ENCODE measurements around the gene PDE4D. TPM values are rescaled to one million over a fixed set of nuclear protein-coding genes. Genes with fewer than 3 reads are reported as not detected.
"Not testable (repeated sequence)": the region's sequence is repeated elsewhere in the genome, so short reads cannot be mapped to it uniquely, and the experiment has no call there.

The PDE4D gene
- polyA plus RNA-seq, 3 donors, result 20.8 to 22.7 (median 21.8) TPM

- no peak for DNase-seq (ENCODE audit: low read depth in 3 of 3, low spot score in 2 of 3)
Measured at GRCh38 chr5:58970766-58971165, 922.8 kb downstream of the PDE4D start.

GRCh38 chr5:58969795-58970194 is 923.7 kb downstream of the PDE4D start:
- DNase-seq (ENCODE audit: low read depth in 3 of 3, low spot score in 2 of 3), result no peak

GRCh38 chr5:58969253-58969652 is 924.3 kb downstream of the PDE4D start:
- no peak for DNase-seq (ENCODE audit: low read depth in 3 of 3, low spot score in 2 of 3)

DNA sequence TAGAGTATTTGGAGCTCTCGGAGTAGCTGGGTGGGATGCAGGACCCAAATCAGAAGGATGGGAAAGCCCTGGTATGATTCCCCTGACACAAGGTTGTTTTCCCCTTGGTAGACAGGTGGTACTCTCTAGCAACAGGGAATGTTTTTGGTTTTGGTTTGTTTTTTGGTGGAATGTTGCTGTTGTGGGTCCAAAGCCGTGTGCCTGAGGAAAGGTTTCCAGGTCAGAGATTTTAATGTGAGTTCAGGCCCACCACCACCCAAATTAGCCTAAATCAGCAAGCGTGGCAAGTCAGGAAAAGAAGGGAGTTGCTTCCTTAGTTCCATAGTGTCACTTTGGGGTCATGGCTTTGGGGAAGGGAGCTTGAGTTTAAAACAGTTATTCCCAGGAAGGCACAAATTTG is 925.2 kb downstream of the PDE4D start:
- no peak for DNase-seq (ENCODE audit: low read depth in 3 of 3, low spot score in 2 of 3)

DNA sequence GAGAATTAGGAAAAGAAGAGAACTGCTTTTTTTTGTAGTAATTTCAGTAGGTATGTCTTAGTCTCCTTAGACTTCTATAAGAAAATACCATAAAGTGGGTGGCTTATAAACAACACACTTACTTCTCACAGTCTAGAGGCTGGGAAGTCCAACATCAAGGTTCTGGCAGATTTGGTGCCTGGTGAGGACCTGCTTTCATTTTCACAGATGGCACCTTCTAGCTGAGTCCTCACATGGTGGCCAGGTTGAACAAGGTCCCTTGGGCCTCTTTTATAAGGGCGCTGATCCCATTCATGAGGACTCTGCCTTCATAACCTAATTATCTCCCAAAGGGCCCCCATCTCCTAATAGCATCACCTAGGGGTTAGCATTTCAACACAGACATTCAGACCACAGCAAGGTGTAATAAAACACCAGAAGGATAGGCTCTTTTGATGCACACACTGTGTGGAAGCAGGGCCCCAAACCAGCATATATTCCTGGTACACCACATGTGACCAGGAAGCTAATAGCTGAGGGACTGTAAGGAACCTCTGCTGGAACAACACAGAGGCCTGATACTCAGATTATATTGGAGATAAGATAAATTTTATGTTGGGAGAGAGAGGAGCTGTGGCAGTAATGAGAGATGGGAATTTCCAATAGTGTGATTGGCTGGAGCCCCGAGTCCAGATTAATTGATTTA is 925.8 kb downstream of the PDE4D start:
- no peak for DNase-seq (ENCODE audit: low read depth in 3 of 3, low spot score in 2 of 3)

- DNase-seq (ENCODE audit: low read depth in 3 of 3, low spot score in 2 of 3), result no peak
Measured at GRCh38 chr5:58965677-58966414, 927.7 kb downstream of the PDE4D start.

DNA sequence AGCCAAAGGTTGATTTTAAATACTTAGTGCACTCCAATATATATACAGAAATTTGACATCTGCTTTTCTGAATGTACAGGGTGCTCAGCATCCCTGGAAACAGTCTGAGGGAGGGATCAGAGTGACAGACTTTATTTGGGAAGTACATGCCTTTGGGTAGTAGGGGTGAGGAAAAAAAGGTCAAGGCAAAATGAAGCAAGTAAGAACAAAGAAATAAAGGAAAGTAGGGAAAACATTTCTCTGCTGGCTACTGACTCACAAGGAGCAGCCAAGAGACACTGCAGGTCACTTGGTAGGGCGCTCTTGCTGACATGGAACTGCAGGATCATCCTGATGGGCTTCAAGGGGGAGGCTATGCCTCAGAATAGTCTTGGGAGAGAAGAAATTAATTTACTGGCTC is 929.7 kb downstream of the PDE4D start:
- no peak for DNase-seq (ENCODE audit: low read depth in 3 of 3, low spot score in 2 of 3)

DNA sequence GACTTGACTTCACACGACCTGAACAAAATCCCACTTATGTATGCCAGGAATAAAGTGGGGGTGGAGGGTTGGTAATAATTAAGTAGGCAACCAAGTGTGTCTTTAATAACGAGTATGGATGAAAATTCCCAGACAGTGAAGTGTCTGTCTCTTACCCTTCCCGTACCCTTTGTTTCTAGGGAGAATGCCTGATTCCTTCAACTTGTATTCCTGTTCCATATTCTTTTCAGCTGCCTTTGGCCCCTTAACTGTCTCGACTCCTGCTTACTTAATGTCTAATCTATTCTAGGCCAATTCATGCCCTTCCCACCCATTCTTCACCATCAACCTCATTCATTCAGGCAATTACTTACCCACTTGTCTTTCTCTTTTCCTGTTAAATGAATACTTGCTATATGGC is 930.2 kb downstream of the PDE4D start:
- no peak for DNase-seq (ENCODE audit: low read depth in 3 of 3, low spot score in 2 of 3)

- DNase-seq (ENCODE audit: low read depth in 3 of 3, low spot score in 2 of 3), result no peak
Measured at GRCh38 chr5:58961631-58962280, 931.8 kb downstream of the PDE4D start.

DNA sequence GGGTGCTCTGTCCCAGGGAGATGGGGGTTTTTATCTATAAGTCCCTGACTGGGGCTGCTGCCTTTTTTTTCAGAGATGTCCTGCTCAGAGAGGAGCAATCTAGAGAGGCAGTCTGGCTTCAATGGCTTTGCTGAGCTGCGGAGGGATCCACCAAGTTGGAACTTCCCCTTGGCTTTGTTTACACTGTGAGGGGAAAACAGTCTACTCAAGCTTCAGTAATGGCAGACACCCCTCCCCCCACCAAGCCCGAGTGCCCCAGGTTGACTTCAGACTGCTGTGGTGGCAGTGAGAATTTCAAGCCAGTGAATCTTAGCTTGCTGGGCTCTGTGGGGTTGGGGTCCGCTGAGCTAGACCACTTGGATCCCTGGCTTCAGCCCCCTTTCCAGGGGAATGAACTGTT is 934.8 kb downstream of the PDE4D start:
- no peak for DNase-seq (ENCODE audit: low read depth in 3 of 3, low spot score in 2 of 3)

DNA sequence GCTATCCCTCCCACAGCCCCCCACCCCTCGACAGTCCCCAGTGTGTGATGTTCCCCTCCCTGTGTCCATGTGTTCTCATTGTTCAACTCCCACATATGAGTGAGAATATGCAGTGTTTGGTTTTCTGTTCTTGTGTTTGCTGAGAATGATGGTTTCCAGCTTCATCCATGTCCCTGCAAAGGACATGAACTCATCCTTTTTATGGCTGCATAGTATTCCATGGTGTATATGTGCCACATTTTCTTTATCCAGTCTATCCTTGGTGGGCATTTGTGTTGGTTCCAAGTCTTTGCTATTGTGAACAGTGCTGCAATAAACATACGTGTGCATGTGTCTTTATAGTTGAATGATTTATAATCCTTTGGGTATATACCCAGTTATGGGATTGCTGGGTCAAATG is 940.3 kb downstream of the PDE4D start:
- DNase-seq (ENCODE audit: low read depth in 3 of 3, low spot score in 2 of 3), result not testable (repeated sequence)

GRCh38 chr5:58950224-58950623 is 943.3 kb downstream of the PDE4D start:
- DNase-seq (ENCODE audit: low read depth in 3 of 3, low spot score in 2 of 3), result no peak

GRCh38 chr5:58946230-58946629 is 947.3 kb downstream of the PDE4D start:
- DNase-seq (ENCODE audit: low read depth in 3 of 3, low spot score in 2 of 3), result no peak

- DNase-seq (ENCODE audit: low read depth in 3 of 3, low spot score in 2 of 3), result no peak
Measured at GRCh38 chr5:58944221-58944620, 949.3 kb downstream of the PDE4D start.

- DNase-seq (ENCODE audit: low read depth in 3 of 3, low spot score in 2 of 3), result no peak
Measured at GRCh38 chr5:58940446-58940845, 953.1 kb downstream of the PDE4D start.

GRCh38 chr5:58939664-58940063 is 953.9 kb downstream of the PDE4D start:
- DNase-seq (ENCODE audit: low read depth in 3 of 3, low spot score in 2 of 3), result no peak

- no peak for DNase-seq (ENCODE audit: low read depth in 3 of 3, low spot score in 2 of 3)
Measured at GRCh38 chr5:58938563-58939424, 954.7 kb downstream of the PDE4D start.

GRCh38 chr5:58937031-58937681 is 956.4 kb downstream of the PDE4D start:
- DNase-seq (ENCODE audit: low read depth in 3 of 3, low spot score in 2 of 3), result no peak

GRCh38 chr5:58934629-58935097 is 958.9 kb downstream of the PDE4D start:
- no peak for DNase-seq (ENCODE audit: low read depth in 3 of 3, low spot score in 2 of 3)

DNA sequence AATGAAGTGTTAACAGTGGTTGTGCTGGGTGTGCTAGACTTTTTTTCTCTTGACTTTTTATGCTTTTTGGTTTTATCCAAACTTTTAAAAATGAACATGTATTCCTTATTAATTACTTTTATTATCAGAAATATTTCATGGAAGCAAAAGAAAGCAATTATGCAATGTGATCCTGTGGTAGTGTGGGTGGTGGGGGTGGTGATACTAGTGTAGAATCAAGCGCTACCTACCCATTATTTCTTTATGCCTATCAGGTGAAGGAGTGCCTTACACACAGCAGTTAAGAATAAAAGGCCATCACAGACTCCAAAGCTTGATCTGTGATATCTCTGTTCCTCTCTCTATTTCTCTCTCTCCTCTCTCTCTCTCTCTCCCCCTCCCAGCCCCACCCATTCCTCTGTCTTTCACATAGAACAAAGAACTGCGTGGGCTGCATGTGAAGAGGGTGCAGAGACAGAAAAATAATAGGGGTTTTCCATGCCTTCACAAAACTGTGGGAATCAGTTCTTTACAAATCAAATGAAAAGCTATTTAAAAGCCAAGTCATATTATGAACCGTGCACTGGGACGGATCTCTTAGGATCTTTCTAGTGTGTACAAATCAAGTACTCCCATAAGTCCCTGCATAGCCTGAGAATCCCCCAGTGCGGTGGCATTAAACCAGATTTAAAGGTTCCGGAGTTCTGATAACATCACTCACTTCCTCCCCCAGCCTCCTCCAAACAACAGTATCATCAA is 959.5 kb downstream of the PDE4D start:
- DNase-seq (ENCODE audit: low read depth in 3 of 3, low spot score in 2 of 3), result no peak
